DMS79 treated with DMSO at 0.1 percent for 48 hours (cell line): ENCODE results near the gene TM4SF1.

Experiments used
- DNase-seq: peaks from one replicate; lab custom pipeline; 2025; lab: John Stamatoyannopoulos, UW

TM4SF1 gene

DNA sequence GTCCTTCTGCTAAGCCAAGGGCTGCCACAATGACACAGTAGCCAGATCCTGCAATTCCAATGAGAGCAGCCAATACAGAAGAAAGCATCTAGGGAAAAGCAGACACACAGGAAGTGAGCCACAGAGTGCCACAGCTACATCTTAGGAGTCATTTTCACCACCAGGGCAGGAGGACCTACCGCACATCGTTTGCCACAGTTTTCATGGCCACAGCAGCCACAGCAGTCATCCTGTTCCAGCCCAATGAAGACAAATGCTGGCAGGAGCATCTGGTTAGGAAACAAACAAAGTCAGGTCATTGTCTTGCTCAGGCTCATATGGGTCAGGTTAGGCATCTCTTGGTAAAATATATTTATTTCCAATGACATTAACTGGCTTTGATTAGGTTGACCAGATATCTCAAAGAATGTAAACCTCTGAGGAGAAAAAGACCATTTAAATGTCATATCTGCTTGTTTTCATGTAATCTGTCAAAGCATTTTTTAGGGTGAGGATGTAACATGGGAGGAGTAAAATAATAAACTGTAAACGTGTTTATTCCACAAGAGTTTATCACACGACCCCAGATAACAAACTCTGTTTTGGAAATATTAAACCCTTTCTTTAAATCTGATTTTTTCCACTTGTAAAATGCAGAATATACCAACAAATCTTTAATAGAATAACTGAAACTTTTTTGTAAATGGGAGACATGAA lies 1.8 kb downstream of the TM4SF1 start:
- DNase-seq, result no peak

GRCh38 chr3:149374793-149375500 lies 2.5 kb downstream of the TM4SF1 start:
- no peak for DNase-seq

DNA sequence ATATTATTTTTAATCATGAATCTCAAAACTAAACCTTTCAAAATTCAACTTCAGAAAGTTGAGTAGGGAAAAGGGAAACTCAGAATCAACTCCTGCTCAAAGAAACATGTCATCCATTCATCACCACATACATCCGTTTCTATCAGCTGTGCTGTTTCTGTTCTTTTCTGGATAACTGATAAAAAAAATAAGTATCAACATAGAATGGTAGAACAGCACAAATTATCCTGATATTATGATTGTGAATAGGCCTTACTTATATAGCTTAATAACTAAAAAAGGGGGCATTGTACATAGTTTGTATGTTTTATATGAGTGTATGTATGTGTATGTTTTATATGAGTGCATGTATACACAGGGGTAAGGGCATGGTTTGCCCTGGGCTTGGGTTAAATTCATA lies 3.1 kb downstream of the TM4SF1 start:
- no peak for DNase-seq

- DNase-seq, result no peak
Observed at GRCh38 chr3:149373235-149374125, 4.0 kb downstream of the TM4SF1 start.

DNA sequence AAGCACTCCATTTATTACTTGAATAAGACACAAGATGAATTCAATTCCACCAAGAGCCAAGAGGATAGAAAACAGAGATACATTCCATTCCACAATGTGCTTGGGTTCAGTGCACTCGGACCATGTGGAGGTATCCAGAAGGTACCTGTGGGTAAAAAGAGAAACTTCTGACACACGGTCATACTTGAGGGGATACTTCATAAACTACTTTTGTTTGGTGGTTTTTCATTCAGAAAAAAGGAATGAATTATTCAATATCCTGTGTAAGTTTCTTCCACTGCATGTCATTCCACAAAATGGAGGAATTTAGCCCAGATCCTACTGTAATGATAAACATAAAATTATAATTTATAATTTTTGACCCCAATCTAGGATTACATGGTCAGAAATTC lies 5.7 kb downstream of the TM4SF1 start:
- no peak for DNase-seq

GRCh38 chr3:149371001-149371722 lies 6.3 kb downstream of the TM4SF1 start:
- no peak for DNase-seq

- DNase-seq, result no peak
Observed at GRCh38 chr3:149369991-149370866, 7.2 kb downstream of the TM4SF1 start.

GRCh38 chr3:149368674-149369497 lies 8.6 kb downstream of the TM4SF1 start:
- no peak for DNase-seq

GRCh38 chr3:149368201-149368673 lies 9.2 kb downstream of the TM4SF1 start:
- no peak for DNase-seq

DNA sequence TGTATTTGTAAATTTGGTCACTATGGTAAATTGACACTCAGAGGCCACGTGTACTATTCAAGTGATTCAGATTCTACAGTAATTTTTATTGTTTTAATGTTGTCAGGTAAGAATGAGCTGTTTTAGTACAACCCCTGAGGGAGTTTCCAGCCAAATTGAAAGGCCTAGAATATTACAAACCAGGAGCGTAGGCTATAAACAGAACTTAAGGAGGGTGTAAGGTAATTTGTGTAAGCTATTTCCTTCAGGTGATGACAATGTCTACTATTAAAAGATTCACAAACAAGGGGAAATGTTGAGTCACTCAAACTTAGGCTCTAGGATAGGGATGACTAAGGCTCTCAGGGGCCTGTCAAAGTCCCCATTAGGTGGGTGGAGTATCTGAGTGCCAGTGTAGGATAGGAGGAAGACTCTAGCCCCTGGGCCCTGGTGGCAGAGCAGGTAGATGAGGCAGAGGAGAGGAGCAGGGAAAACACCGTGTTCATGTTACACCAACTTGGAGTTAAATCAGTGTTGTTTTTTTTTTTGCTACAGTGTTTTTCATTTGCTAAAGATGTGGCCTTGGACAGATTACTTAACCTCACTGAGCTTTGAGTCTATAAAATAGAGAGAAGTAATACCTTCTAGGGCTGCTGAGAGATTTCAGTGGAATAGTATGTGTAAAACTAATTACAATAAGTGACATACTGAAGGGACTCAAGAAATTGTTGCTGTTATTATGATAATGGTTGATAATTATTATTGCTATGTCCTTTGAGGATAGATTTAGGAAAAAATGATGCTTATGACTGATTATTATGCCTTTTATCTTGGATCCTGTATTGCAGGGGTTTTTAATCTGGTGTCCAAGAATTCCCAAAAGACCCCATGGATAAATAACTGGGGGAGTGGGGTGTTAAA lies 10.3 kb downstream of the TM4SF1 start:
- DNase-seq, result no peak

DNA sequence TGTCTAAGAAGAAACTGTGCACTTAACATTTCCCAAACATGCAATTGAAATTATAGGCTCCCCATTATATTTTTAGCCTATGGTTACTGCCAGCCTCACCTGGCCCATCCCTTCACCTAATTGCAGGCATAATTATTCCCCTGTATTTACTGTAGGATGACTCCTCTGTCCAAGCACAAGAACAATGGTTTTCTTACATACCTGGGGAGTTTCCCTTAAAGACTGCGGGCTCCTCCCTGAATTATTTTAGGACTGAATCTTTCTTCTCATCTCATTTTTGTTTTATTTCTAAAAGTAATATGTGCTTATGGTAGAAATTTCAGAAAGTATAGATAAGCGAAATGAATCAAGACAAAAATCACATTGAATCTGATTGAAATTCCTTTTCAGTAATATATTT lies 11.4 kb downstream of the TM4SF1 start:
- DNase-seq, result no peak

- no peak for DNase-seq
Observed at GRCh38 chr3:149364624-149365023, 12.8 kb downstream of the TM4SF1 start.

GRCh38 chr3:149363053-149363452 lies 14.4 kb downstream of the TM4SF1 start:
- no peak for DNase-seq

DNA sequence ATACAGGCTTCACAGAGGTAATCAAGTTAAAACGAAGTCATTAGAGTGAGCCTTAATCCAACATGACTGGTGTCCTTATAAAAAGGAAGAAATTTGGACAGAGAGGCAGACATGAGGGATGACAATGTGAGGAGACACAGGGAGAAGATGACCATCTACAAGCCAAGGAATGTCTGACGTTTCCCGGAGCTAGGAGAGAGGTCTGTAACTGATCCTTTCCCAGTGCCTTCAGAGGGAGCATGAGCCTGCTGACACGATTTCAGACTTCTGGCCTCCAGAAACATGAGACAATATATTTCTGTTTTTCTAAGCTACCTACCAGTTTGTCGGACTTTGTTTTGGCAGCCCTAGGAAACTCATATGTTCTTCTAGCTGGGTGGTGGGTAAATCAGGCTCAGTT lies 15.1 kb downstream of the TM4SF1 start:
- no peak for DNase-seq

- no peak for DNase-seq
Observed at GRCh38 chr3:149356630-149357029, 20.8 kb downstream of the TM4SF1 start.

DNA sequence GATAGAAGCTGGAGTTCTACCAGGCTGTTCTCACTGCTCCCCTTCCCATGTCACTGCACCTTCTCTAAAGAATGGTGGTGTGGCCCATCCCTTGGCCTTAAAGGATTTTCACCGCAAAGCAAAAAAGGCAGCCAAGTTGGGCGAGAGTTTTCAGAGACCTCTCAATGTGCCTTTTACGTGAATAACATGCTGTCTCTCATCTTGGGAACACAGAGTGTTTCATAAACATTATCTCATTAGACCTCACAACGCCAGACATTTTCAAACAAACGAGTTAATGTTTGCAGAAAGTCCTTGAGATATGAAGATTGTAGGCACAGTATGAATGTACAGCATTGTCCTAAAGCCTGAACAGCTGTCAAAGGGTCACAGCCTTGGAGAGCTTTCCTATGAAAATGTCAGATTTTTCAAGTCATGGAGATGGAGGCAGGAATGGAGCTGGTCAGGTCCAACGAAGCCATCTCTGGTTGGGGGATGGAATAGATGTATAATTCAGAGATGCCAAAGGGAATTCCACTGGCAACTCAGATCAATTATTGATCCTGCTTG lies 21.3 kb downstream of the TM4SF1 start:
- no peak for DNase-seq

- no peak for DNase-seq
Observed at GRCh38 chr3:149353581-149354184, 23.8 kb downstream of the TM4SF1 start.

- DNase-seq, result no peak
Observed at GRCh38 chr3:149352556-149352955, 24.9 kb downstream of the TM4SF1 start.
